Activated gamma-delta T cell (primary cell): ENCODE data around the gene CENPB.
"Not testable (repeated sequence)": the region's sequence is repeated elsewhere in the genome, so short reads cannot be mapped to it uniquely, and the experiment has no call there.

Experiments used
- DNase-seq: peaks from one replicate; lab custom pipeline; 2025; lab: John Stamatoyannopoulos, UW

CENPB gene

DNA sequence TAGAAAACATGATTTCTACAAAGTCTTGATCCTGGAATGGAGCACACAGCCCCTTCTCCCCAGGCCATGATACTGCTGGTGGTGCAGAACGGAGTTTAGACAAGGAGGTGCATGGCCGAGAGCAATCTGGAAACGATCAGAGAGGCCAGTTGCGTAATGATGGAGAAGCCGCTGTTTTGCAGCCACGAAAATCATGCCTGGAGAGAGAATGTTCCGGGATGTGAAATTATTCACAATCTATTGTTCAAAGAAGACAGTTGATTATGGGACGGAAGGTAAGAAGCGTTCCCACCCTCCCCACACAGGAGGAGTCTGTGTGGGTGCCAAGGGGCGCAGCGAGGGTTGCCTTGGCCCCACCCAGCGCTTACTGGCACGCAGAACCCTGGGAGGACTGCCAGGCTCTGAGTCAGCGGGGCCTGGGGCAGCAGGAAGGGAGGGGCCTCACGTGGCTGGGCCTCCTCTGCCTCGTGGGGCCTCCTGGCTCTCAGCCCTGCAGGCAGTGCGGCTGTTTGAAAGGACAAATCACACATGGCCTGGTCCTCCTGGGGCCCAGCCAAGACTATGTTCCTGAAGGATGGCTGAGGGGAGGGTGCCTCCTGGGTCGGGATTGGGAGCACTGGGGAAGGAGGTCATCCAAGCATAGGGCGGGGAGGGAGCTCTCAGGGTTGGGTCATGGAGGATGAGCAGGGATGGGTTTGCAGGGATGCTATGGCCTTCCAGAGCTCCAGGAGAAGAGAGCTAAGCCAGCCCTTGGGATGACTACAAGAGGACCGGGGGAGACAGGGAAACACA, 25.1 kb upstream of the CENPB start:
- peak; percentile 82 for DNase-seq

GRCh38 chr20:3808544-3808943, 22.0 kb upstream of the CENPB start:
- DNase-seq = no peak

- no peak for DNase-seq
Measured at GRCh38 chr20:3804781-3805180, 18.2 kb upstream of the CENPB start.

- no peak for DNase-seq
Measured at GRCh38 chr20:3804254-3804751, 17.8 kb upstream of the CENPB start.

DNA sequence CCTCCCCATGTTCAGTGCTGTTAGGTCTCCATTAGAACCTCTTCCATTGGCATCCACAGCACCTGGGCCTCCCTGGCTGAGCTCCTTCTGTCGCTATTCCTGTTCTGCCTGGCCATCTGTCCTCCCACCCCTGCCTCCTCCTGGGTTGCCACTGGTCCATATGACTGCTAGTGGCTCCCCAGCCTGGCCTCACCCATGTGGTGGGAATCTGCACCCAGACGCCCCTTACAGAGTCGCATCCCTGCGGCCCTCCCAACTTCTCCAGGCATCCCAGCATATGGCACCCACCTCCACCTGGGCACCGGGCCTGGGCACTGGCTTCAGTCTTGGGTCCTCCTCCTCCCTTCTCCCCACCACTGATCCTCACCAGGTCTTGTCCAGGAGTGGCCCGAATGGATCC, 17.3 kb upstream of the CENPB start:
- DNase-seq = no peak

- no peak for DNase-seq
Measured at GRCh38 chr20:3803289-3803688, 16.7 kb upstream of the CENPB start.

- DNase-seq = no peak
Measured at GRCh38 chr20:3802524-3803239, 16.1 kb upstream of the CENPB start.

GRCh38 chr20:3801846-3802245, 15.3 kb upstream of the CENPB start:
- DNase-seq = no peak

DNA sequence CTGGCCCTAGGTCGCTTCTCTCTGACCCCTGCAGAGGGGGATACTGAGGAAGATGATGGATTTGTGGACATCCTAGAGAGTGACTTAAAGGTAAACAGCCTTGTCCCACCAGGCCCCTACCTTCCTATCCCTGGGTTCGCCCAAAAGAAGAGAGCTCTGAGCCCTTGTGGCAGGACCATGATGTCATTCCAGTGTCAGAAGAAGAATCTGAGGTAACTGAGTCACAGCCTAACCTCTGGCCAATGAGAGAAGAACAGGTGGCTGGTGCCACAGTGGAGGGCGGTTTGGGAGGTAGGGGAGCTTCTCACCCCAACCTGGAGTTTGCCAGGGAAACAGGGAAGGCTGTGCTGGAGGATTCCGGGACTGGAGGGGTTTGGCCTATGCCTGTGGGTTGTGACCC, 14.8 kb upstream of the CENPB start:
- no peak for DNase-seq

- DNase-seq = no peak
Measured at GRCh38 chr20:3800878-3801260, 14.3 kb upstream of the CENPB start.

GRCh38 chr20:3800256-3800877, 13.8 kb upstream of the CENPB start:
- no peak for DNase-seq

DNA sequence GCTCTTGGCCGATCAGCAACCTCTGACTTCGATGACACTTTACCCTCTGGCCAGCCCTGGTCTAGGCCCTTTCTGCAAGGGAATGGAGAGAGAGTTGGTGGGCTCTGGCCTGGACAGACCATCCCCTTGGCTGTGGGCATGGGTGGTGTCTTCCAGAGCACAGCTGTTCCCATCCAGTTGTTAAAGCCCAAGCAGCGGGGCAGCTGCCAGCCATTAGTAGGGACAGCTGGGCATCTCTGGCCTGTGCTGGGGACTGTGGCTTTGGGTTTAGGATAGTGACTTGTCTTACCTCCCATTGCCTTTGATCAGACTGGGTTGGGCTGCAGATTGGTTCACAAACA, 12.3 kb upstream of the CENPB start:
- DNase-seq = no peak

DNA sequence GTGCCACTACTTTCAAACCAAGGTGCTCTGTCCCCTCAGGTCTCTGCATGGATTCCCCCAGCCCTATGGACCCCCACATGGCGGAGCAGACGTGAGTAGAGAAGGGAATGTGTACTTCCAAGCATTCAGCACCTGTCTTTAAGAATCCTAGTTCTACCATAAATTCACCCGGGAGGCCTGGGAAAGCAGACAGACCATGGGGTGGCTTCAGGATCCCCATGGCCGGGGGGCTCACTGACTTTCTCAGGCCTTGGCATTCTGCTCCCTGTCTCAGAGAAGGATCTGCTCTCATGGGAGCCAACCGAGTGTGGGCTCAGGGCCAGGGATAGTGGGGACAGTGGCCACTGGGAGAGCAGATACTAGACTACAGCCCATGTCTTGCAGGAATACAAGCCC, 11.8 kb upstream of the CENPB start:
- no peak for DNase-seq

DNA sequence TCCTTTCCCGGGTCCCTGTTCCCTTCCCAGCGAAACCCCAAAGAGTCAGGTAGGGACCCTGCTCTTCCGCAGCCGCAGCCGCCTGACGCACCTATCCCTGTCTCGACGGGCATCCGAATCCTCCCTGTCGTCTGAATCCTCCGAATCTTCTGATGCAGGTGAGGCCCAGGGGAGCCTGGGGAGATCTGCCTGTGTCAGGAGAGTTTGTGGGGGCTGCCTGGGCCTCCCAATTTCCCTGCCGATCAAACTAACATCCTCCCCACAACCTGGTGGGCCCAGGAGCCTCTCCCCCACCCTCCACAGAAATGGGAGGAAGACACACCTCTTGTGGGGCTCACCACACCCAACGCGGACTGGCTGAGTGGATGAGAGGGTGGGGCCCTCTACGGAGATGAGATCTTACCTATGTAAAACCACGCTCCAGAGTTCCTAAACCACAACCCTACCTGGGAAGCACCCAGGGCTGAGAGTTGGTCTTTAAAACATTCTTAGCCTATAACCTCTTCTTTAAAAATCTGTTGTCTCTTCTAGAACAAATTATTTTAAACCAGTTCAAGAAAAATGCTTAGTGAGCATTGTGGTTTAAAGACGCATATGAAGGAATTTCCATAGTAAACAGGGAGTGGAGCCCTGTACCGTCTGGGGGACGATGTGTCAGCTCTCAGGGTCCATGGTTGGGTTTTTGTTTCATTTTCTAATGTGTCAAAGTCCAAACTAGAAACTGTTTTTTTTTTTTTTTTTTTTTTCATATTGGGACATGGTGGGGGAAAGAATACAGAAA, 11.2 kb upstream of the CENPB start:
- DNase-seq = no peak

- no peak for DNase-seq
Measured at GRCh38 chr20:3797226-3797545, 10.6 kb upstream of the CENPB start.

GRCh38 chr20:3796477-3797225, 10.1 kb upstream of the CENPB start:
- no peak for DNase-seq

GRCh38 chr20:3795511-3796468, 9.2 kb upstream of the CENPB start, which contains the start of gene CDC25B:
Gene CDC25B, plus strand, starts transcription at chr20:3796310. Its CDS starts 222 bp downstream, at chr20:3796532.
- DNase-seq = peak; percentile 79

GRCh38 chr20:3794701-3795420, 8.3 kb upstream of the CENPB start:
- no peak for DNase-seq

DNA sequence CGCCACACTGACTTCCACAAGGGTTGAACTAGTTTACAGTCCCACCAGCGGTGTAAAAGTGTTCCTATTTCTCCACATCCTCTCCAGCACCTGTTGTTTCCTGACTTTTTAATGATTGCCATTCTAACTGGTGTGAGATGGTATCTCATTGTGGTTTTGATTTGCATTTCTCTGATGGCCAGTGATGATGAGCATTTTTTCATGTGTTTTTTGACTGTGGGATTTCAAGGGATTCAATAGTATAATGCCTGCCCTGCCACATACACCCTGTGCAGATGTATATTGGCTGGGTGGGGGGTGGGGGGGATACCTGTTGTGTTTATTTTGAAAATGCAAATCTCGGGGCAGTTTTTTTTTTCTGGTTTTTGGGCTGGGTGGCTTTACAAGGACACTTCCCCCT, 7.6 kb upstream of the CENPB start:
- not testable (repeated sequence) for DNase-seq

GRCh38 chr20:3789201-3789600, 2.7 kb upstream of the CENPB start:
- not testable (repeated sequence) for DNase-seq
